Measurements from ENCODE around the gene SNAI1.

The SNAI1 gene

GRCh38 chr20:49983848-49984408, 1.1 kb downstream of the SNAI1 start:
- no peak for DNase-seq
- H3F3A ChIP-seq (ENCODE audit: insufficient read depth, low read length) = no peaks in the 10 kb centered on the region
- H3K27me3 ChIP-seq (replicated peaks; ENCODE audit: insufficient read depth, low read length) = no peaks in the 10 kb centered on the region
- H3K9me2 ChIP-seq (replicated peaks; ENCODE audit: insufficient read depth, low read length) = no peaks in the 10 kb centered on the region
- TF ChIP-seq EZH2phosphoT487 (IDR thresholded peaks at IDR 0.05; ENCODE audit: low read length) = no peak
- TF ChIP-seq CTCF (IDR thresholded peaks at IDR 0.05; ENCODE audit: low read length) = no peak
- TF ChIP-seq EZH2 (optimal IDR thresholded peaks at IDR 0.05; ENCODE audit: low read depth, low read length) = no peak
- no peaks in the 10 kb centered on the region for H3K9me3 ChIP-seq (replicated peaks; ENCODE audit: insufficient read depth, low read length)
- no peak overlapping the region for H3K4me2 ChIP-seq (ENCODE audit: low read depth, low read length)
- H2AFZ ChIP-seq (ENCODE audit: low read length) = no peak overlapping the region
- H4K20me1 ChIP-seq (ENCODE audit: insufficient read depth, low read length) = no peaks in the 10 kb centered on the region
- no peak overlapping the region for H3K27ac ChIP-seq (ENCODE audit: low read length)
- no peak overlapping the region for H3K9ac ChIP-seq (ENCODE audit: low read length)
- H3K36me3 ChIP-seq (replicated peaks; ENCODE audit: insufficient read depth, low read length) = no peaks in the 10 kb centered on the region
- H3K4me1 ChIP-seq (ENCODE audit: low read length) = peaks cover 3% of the 10 kb centered on the region
- H3K4me3 ChIP-seq (ENCODE audit: low read length) = no peak overlapping the region
- H3K79me2 ChIP-seq (ENCODE audit: low read length) = no peaks in the 10 kb centered on the region

GRCh38 chr20:49984426-49985153, 1.8 kb downstream of the SNAI1 start:
- Histone ChIP-seq H3K4me2 (ENCODE audit: low read depth, low read length) (no peak overlapping the region), H3K9me2 (replicated peaks; ENCODE audit: insufficient read depth, low read length) (no peaks in the 10 kb centered on the region), H3K9ac (ENCODE audit: low read length) (no peak overlapping the region), H3K27ac (ENCODE audit: low read length) (no peak overlapping the region), H3F3A (ENCODE audit: insufficient read depth, low read length) (no peaks in the 10 kb centered on the region), H2AFZ (ENCODE audit: low read length) (no peak overlapping the region), H3K27me3 (replicated peaks; ENCODE audit: insufficient read depth, low read length) (no peaks in the 10 kb centered on the region), H3K4me3 (ENCODE audit: low read length) (no peak overlapping the region), H3K79me2 (ENCODE audit: low read length) (no peaks in the 10 kb centered on the region), H3K9me3 (replicated peaks; ENCODE audit: insufficient read depth, low read length) (no peaks in the 10 kb centered on the region), H3K36me3 (replicated peaks; ENCODE audit: insufficient read depth, low read length) (no peaks in the 10 kb centered on the region), H3K4me1 (ENCODE audit: low read length) (peaks cover 3% of the 10 kb centered on the region), H4K20me1 (ENCODE audit: insufficient read depth, low read length) (no peaks in the 10 kb centered on the region)
- TF ChIP-seq CTCF (IDR thresholded peaks at IDR 0.05; ENCODE audit: low read length) (no peak), EZH2phosphoT487 (IDR thresholded peaks at IDR 0.05; ENCODE audit: low read length) (no peak), EZH2 (optimal IDR thresholded peaks at IDR 0.05; ENCODE audit: low read depth, low read length) (no peak)
- DNase-seq = no peak

GRCh38 chr20:49985157-49985556, 2.4 kb downstream of the SNAI1 start:
- no peak overlapping the region for H3K27ac ChIP-seq (ENCODE audit: low read length)
- no peak for TF ChIP-seq CTCF (IDR thresholded peaks at IDR 0.05; ENCODE audit: low read length)
- TF ChIP-seq EZH2 (optimal IDR thresholded peaks at IDR 0.05; ENCODE audit: low read depth, low read length) = no peak
- no peak for TF ChIP-seq EZH2phosphoT487 (IDR thresholded peaks at IDR 0.05; ENCODE audit: low read length)

More at GRCh38 chr20:49985157-49985556, 2.4 kb downstream of the SNAI1 start:
- no peaks in the 10 kb centered on the region for H3K79me2 ChIP-seq (ENCODE audit: low read length)
- no peak overlapping the region for H3K9ac ChIP-seq (ENCODE audit: low read length)
- H3K4me1 ChIP-seq (ENCODE audit: low read length) = peaks cover 3% of the 10 kb centered on the region
- no peaks in the 10 kb centered on the region for H3K9me2 ChIP-seq (replicated peaks; ENCODE audit: insufficient read depth, low read length)
- H3K4me2 ChIP-seq (ENCODE audit: low read depth, low read length) = no peak overlapping the region
- no peaks in the 10 kb centered on the region for H3K36me3 ChIP-seq (replicated peaks; ENCODE audit: insufficient read depth, low read length)
- H3K4me3 ChIP-seq (ENCODE audit: low read length) = no peak overlapping the region
- no peak overlapping the region for H2AFZ ChIP-seq (ENCODE audit: low read length)
- no peaks in the 10 kb centered on the region for H3K9me3 ChIP-seq (replicated peaks; ENCODE audit: insufficient read depth, low read length)
- no peak for DNase-seq
- H3K27me3 ChIP-seq (replicated peaks; ENCODE audit: insufficient read depth, low read length) = no peaks in the 10 kb centered on the region
- no peaks in the 10 kb centered on the region for H4K20me1 ChIP-seq (ENCODE audit: insufficient read depth, low read length)
- H3F3A ChIP-seq (ENCODE audit: insufficient read depth, low read length) = no peaks in the 10 kb centered on the region
